HG02884 (cell line): ENCODE results near the gene ARMH3.
"Not testable (repeated sequence)": the region's sequence is repeated elsewhere in the genome, so short reads cannot be mapped to it uniquely, and the experiment has no call there.

Source experiments
- ATAC-seq: cut with Tn5 transposase; IDR thresholded peaks from one replicate; pipeline ENCODE4 v1.9.1; 2021; ENCODE audit warnings: mild to moderate bottlenecking, moderate library complexity; ENCODE audit not compliant: unreplicated experiment

ARMH3 gene

GRCh38 chr10:102054881-102055646 is 909 bp downstream of the ARMH3 start:
- not testable (repeated sequence) for ATAC-seq

GRCh38 chr10:102046095-102046494 is 9.9 kb downstream of the ARMH3 start:
- ATAC-seq: no peak

- no peak for ATAC-seq
These were observed 10.7 kb downstream of the ARMH3 start for GRCh38 chr10:102045292-102045691.

DNA sequence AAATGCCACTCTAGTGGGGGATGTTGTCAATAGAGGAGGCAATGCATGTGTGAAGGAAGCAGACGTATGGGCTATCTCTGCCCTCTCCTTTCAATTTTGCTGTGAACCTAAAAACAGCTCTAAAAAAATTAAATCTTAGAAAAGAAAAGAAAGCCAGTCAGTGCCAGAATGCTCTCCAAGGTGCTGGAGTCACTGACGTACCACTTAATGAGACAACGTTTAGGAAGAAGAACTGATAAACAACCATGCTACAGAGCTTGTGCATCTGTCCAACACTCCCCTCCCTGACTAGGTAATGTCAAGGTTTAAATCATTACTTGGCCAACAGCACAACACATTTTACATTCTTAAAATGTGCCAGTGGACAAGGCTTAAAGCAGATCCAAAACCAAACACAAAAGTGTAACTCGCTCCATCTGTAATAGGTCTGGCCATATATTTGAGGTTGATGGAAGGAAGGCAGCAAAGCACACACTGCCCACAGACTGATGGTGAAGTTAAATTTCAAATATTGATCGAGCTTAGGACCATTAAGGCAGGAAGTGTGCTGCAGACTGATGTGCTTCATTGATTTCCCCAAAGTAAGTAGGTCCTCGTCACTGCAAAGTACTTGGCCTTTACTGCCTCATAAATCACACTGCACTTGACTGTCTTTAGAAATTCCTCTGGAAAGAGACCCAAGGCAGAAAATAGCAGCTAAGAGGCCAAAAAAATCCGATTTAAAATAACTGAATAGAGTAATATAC is 15.5 kb downstream of the ARMH3 start:
- ATAC-seq: no peak

DNA sequence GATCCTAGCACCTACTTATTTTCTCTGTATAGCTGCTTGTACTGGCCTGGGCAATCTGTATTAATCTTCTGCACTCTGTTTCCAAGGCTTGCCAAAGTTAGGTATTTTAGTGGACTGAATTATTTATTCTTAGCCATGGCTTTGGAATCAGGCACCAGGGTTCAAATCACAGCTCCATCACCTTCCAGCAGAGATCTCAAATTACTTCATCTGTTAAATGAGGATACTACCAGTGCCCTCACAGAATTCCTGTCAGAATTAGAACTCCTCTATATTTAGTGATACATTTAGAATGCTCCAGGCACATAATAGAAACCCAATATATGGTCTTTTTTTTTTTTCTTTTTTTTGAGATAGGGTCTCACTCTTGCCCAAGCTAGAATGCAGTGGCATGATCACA is 17.6 kb downstream of the ARMH3 start:
- ATAC-seq: no peak

DNA sequence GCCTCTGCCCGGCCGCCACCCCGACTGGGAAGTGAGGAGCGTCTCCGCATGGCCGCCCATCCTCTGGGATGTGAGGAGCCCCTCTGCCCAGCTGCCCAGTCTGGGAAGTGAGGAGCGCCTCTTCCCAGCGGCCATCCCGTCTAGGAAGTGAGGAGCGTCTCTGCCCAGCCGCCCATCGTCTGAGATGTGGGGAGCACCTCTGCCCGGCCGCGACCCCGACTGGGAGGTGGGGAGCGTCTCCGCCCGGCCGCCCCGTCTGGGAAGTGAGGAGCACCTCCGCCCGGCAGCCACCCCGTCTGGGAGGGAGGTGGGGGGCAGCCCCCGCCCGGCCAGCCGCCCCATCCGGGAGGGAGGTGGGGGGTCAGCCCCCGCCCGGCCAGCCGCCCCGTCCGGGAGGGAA is 20.2 kb downstream of the ARMH3 start:
- not testable (repeated sequence) for ATAC-seq

DNA sequence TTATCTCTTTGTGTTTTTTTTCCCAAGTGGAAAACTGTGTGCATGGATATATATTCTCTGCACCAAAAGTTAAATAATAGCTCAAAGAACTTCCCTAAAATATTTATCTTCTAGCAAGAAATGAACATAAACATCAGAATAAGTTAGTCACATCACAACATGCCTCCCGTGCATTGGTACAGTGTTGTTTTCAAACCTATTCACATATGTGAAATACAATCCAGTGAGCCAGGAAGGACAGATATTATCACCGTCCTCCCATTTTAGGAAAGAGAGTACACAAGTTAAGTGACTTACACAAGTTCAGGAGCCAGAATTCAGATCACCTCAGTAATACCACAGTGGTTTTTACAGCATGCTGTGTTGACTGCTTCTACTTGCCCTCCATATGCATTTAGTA is 22.2 kb downstream of the ARMH3 start:
- no peak for ATAC-seq

DNA sequence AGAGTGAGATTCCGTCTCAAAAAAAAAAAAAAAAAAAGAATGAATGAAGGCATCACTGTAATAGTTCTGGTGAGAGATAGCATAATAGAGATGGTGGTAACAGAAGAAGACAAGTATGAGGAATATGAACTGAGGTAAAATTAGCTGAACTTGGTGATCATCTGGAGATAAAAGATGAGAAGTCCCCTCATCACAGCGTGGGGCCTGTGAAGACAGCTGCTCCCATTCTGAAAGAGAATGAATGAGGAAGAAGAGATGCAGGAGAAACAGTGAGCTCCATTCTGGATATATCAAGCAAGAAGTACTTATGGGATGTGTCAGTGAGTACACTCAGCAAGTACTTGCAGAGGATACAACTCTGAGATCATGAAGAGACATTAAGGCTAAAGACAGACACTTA is 28.7 kb downstream of the ARMH3 start:
- no peak for ATAC-seq

- no peak for ATAC-seq
These were observed 31.2 kb downstream of the ARMH3 start for GRCh38 chr10:102024799-102025198.

- no peak for ATAC-seq
These were observed 35.0 kb downstream of the ARMH3 start for GRCh38 chr10:102020938-102021337.

- ATAC-seq: no peak
These were observed 38.7 kb downstream of the ARMH3 start for GRCh38 chr10:102017295-102017694.

GRCh38 chr10:102016416-102016815 is 39.6 kb downstream of the ARMH3 start:
- ATAC-seq: no peak

- ATAC-seq: no peak
These were observed 45.0 kb downstream of the ARMH3 start for GRCh38 chr10:102010961-102011360.

DNA sequence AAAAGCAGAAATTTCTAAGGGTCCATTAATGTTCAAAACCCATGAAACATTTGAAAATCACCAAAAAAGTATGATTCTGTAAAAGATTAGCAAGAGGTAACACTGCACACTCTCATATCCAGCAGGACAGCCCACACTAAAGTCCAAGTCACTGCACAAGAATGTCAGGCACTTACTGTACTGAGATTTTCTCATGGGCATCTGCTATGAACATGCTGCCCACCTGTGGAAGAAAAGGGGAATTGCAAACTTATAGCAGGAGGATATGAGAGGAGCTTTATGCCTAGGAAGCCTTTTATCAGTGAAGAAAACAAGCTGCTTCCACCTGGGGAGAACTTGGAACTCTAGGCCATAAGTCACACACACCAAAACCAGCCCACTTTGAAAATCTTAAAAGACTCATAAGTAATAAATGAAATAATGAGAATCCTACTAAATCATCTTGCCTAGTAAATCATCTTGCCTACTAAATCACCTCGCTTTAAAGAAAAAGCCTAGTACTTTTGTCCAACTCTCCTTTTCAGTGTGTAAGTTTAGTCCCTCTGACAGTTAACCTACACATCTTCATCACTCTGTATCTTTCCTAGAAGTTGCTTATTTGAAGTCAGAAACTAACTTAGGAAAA is 46.1 kb downstream of the ARMH3 start:
- no peak for ATAC-seq

- no peak for ATAC-seq
These were observed 48.2 kb downstream of the ARMH3 start for GRCh38 chr10:102007796-102008195.

DNA sequence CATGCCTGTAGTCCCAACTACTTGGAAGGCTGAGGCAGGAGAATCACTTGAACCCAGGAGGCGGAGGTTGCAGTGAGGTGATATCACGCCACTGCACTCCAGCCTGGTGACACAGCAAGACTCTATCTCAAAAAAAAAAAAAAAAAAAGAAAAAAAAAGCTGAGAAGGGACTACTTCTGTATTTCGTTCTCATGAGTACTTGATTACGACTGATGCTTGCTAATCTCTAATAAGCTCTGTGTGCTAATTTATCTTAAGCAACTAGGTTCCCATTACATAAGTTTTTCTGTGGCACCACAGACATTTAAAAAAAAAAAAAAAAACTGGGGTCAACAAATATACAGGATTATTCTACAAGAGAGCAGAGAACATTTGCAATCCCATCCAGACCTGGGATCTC is 48.9 kb downstream of the ARMH3 start:
- not testable (repeated sequence) for ATAC-seq

GRCh38 chr10:102004376-102004775 is 51.6 kb downstream of the ARMH3 start:
- no peak for ATAC-seq

DNA sequence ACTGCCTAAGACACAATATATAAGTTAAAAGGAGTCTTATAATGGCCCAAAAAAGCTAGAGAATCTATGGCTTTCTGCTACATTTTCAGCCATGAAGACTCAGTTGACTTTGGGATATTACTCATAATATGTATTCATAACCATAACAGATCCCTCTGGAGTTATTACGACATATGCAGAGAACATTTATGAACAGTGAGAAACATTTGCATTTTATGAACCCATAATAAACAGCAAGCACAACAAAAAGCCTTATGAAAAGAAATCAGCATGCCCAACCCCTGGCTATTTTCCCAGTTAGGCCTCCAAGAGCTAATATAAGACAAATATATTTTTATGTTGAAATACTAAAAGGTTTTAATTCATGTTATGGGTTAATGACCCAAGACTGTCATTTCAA is 52.4 kb downstream of the ARMH3 start:
- no peak for ATAC-seq

GRCh38 chr10:102001435-102002068 is 54.4 kb downstream of the ARMH3 start:
- peak; percentile 70 for ATAC-seq

GRCh38 chr10:101997803-101998202 is 58.2 kb downstream of the ARMH3 start:
- ATAC-seq: no peak

DNA sequence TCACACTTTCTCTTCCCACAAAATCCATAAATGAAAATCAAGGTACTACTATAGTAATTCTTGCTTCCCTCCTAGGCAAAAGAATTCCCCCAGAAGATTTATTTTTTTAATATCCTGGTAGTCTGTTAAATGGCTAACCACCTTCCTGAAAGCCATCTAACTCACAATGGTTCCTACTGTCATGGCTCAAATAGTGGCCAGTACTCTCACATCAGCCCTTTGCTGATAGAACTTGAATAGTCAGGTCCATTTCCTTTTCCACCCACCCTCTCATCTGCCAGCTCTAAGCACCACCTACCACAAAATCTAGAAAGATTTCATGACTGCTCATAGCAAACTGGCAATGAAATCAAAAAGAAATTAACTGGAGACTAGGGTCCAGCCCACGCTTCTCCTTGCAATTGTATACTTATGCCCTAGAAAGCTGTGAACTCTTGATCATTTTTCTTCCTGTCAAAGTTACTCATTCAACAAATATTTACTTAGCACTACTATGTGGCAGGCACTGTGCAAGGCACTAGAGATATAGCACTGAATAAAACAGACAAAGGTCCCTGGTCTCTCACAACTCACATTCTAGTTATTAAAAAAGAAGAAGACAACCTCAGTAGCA is 60.4 kb downstream of the ARMH3 start:
- no peak for ATAC-seq
